ENCODE measurements around the gene PROM1. TPM values are rescaled to one million over a fixed set of nuclear protein-coding genes. Genes with fewer than 3 reads are reported as not detected.

Gene PROM1
- total and polyA plus RNA-seq, 9 of the 15 experiments (the other 6 are each of a cell fraction or from before 2014, with no cell fraction given) = 0.05 TPM; not detected in 8

- DNase-seq (ENCODE audit: extremely low read depth in 1 of 4, low spot score in 3 of 4) = no peak
- no peak for FAIRE-seq
- no TSS peak for BruUV-seq (replicated peaks)
- Histone ChIP-seq H4K20me1 (replicated peaks; ENCODE audit: control insufficient read depth, insufficient read depth, low read length) (no peaks in the 10 kb centered on the region), H3K4me2 (ENCODE audit: insufficient read depth, low read length) (no peak overlapping the region), H3K36me3 (ENCODE audit: control insufficient read depth, insufficient read depth, low read length) (no peaks in the 10 kb centered on the region), H3K4me3 (no peak overlapping the region), H3K4me1 (replicated peaks in 1 of 2; ENCODE audit: control insufficient read depth in 2 of 2, insufficient read depth in 2 of 2, low read length in 2 of 2) (no peaks in the 10 kb centered on the region), H2AFZ (ENCODE audit: low read depth, low read length) (no peak overlapping the region), H3K79me2 (ENCODE audit: control insufficient read depth, insufficient read depth, low read length) (no peaks in the 10 kb centered on the region), H3K9ac (ENCODE audit: insufficient read depth in 1 of 2, low read depth in 2 of 2, low read length in 2 of 2) (no peak overlapping the region), H3K9me3 (replicated peaks; ENCODE audit: control insufficient read depth, insufficient read depth, low read depth, low read length) (no peaks in the 10 kb centered on the region), H3K9me1 (ENCODE audit: control insufficient read depth, insufficient read depth, low read length) (no peaks in the 10 kb centered on the region), H3K27ac (ENCODE audit: extremely low read depth, low read depth, low read length) (no peak overlapping the region), H3K27me3 (ENCODE audit: control insufficient read depth in 2 of 2, insufficient read depth in 2 of 2, low read length in 2 of 2) (peaks cover 8 to 14% of the 10 kb centered on the region in 2 experiments; a peak in 4 of 5 replicates)
- in situ Hi-C loops (cut with MboI) = loop anchor here (10.0 kb wide), 1 partner anchor 203 kb away; no protein-coding TSS in a partner anchor
- POLR2A ChIA-PET = no interaction called here
- intact Hi-C loops (cut with micrococcal nuclease) = no loop called here
- CTCF ChIA-PET (ENCODE audit: low intra/inter-chr PET ratio) = no interaction called here
- no peak for ATAC-seq
- 0% methylated on average over 5 of the region's 5 CpGs for WGBS (ENCODE audit: insufficient coverage, low coverage, missing lambda C conversion rate)
- TF ChIP-seq SNAPC5 (CRISPR knock-in tag; IDR thresholded peaks at IDR 0.05) (no peak), NFE2L1 (tag; IDR thresholded peaks at IDR 0.05; ENCODE audit: borderline replicate concordance, low read depth) (no peak), HMG20A (CRISPR knock-in tag; conservative IDR thresholded peaks at IDR 0.05) (no peak), ZNF668 (CRISPR knock-in tag; IDR thresholded peaks at IDR 0.05) (no peak), ZFPM2 (CRISPR knock-in tag; IDR thresholded peaks at IDR 0.05) (no peak), KLF10 (CRISPR knock-in tag; IDR thresholded peaks at IDR 0.05) (no peak), SP1 (CRISPR knock-in tag; IDR thresholded peaks at IDR 0.05) (no peak), HDAC6 (IDR thresholded peaks at IDR 0.05; ENCODE audit: low read depth, low read length) (no peak), NCOA4 (IDR thresholded peaks at IDR 0.05; ENCODE audit: partially characterized antibody) (no peak), ZNF436 (CRISPR knock-in tag; IDR thresholded peaks at IDR 0.05) (no peak), ZNF282 (CRISPR knock-in tag; IDR thresholded peaks at IDR 0.05) (no peak), CCNT2 (IDR thresholded peaks at IDR 0.05; ENCODE audit: borderline replicate concordance, extremely low read depth, insufficient read length, low read depth, low read length) (no peak), NFRKB (IDR thresholded peaks at IDR 0.05; ENCODE audit: low read depth) (no peak), HLTF (IDR thresholded peaks at IDR 0.05) (no peak), ZNF408 (CRISPR knock-in tag; IDR thresholded peaks at IDR 0.05; ENCODE audit: low read depth) (no peak)
- TF ChIP-seq, protein P1, sequence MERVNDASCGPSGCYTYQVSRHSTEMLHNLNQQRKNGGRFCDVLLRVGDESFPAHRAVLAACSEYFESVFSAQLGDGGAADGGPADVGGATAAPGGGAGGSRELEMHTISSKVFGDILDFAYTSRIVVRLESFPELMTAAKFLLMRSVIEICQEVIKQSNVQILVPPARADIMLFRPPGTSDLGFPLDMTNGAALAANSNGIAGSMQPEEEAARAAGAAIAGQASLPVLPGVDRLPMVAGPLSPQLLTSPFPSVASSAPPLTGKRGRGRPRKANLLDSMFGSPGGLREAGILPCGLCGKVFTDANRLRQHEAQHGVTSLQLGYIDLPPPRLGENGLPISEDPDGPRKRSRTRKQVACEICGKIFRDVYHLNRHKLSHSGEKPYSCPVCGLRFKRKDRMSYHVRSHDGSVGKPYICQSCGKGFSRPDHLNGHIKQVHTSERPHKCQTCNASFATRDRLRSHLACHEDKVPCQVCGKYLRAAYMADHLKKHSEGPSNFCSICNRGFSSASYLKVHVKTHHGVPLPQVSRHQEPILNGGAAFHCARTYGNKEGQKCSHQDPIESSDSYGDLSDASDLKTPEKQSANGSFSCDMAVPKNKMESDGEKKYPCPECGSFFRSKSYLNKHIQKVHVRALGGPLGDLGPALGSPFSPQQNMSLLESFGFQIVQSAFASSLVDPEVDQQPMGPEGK (CRISPR knock-in tag; IDR thresholded peaks at IDR 0.05; ENCODE audit: borderline replicate concordance) = no peak
- TF ChIP-seq, protein P2, sequence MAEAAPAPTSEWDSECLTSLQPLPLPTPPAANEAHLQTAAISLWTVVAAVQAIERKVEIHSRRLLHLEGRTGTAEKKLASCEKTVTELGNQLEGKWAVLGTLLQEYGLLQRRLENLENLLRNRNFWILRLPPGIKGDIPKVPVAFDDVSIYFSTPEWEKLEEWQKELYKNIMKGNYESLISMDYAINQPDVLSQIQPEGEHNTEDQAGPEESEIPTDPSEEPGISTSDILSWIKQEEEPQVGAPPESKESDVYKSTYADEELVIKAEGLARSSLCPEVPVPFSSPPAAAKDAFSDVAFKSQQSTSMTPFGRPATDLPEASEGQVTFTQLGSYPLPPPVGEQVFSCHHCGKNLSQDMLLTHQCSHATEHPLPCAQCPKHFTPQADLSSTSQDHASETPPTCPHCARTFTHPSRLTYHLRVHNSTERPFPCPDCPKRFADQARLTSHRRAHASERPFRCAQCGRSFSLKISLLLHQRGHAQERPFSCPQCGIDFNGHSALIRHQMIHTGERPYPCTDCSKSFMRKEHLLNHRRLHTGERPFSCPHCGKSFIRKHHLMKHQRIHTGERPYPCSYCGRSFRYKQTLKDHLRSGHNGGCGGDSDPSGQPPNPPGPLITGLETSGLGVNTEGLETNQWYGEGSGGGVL (CRISPR knock-in tag; IDR thresholded peaks at IDR 0.05) = no peak
- TF ChIP-seq, protein P3, sequence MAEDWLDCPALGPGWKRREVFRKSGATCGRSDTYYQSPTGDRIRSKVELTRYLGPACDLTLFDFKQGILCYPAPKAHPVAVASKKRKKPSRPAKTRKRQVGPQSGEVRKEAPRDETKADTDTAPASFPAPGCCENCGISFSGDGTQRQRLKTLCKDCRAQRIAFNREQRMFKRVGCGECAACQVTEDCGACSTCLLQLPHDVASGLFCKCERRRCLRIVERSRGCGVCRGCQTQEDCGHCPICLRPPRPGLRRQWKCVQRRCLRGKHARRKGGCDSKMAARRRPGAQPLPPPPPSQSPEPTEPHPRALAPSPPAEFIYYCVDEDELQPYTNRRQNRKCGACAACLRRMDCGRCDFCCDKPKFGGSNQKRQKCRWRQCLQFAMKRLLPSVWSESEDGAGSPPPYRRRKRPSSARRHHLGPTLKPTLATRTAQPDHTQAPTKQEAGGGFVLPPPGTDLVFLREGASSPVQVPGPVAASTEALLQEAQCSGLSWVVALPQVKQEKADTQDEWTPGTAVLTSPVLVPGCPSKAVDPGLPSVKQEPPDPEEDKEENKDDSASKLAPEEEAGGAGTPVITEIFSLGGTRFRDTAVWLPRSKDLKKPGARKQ (CRISPR knock-in tag; IDR thresholded peaks at IDR 0.05) = no peak
Measured at GRCh38 chr4:16007471-16008095, 76.2 kb downstream of the PROM1 start.

Measured in K562 (cell line).